Activated naive CD4-positive, alpha-beta T cell treated with anti-CD3 and anti-CD28 coated beads for 36 hours (primary cell): ENCODE measurements around the gene GEMIN7. TPM values are rescaled to one million over a fixed set of nuclear protein-coding genes. Genes with fewer than 3 reads are reported as not detected.

ENCODE experiments used
- CTCF ChIA-PET: fragments of 350-600 bp; sonication (Branson Sonifier 250); formaldehyde crosslinking; loops from one replicate; lab custom pipeline; 2021; ENCODE audit warnings: antibody characterized with exemption; lab: Charles Lee
- DNase-seq: peaks from one replicate; pipeline ENCODE4 v3.0.0-alpha.2; 2020
- H3K27ac Mint-ChIP-seq: one replicate; pipeline ENCODE4 v1.8.0; 2021; ENCODE audit warnings: mild to moderate bottlenecking, mixed read lengths
- H3K27me3 Mint-ChIP-seq: one replicate; pipeline ENCODE4 v1.8.0; 2021; ENCODE audit warnings: low read depth, mixed read lengths
- H3K36me3 Mint-ChIP-seq: one replicate; pipeline ENCODE4 v1.8.0; 2021; ENCODE audit warnings: low read depth, mixed read lengths
- H3K4me1 Mint-ChIP-seq: one replicate; pipeline ENCODE4 v1.8.0; 2021; ENCODE audit warnings: low read depth, mixed read lengths
- H3K4me3 Mint-ChIP-seq: one replicate; pipeline ENCODE4 v1.8.0; 2021; ENCODE audit warnings: mild to moderate bottlenecking, moderate library complexity, mixed read lengths
- H3K9me3 Mint-ChIP-seq: one replicate; pipeline ENCODE4 v1.8.0; 2021; ENCODE audit warnings: mixed read lengths
- intact Hi-C: fragments of 100-400 bp; cut with micrococcal nuclease; formaldehyde crosslinking; loops from one replicate; pipeline ENCODE4 v1.15.1; 2023
- total RNA-seq, 2 experiments: library from RNA; stranded (reverse); gene quantifications; one replicate each; pipeline ENCODE4 v1.2.3, GENCODE V29; 2021

GEMIN7 gene
- total RNA-seq, 2 experiments from 2014 or later = 14.7 to 15.4 TPM

- DNase-seq = no peak
- H3K4me1 Mint-ChIP-seq = no peaks in the 10 kb centered on the region
- no peaks in the 10 kb centered on the region for H3K9me3 Mint-ChIP-seq
- CTCF ChIA-PET = no interaction called here
- H3K27ac Mint-ChIP-seq = no peak overlapping the region
- H3K36me3 Mint-ChIP-seq = peaks cover 5% of the 10 kb centered on the region
- H3K27me3 Mint-ChIP-seq = no peaks in the 10 kb centered on the region
- no peak overlapping the region for H3K4me3 Mint-ChIP-seq
- intact Hi-C loops = no loop called here
Observed at GRCh38 chr19:45140144-45140503, 61.1 kb downstream of the GEMIN7 start.

GRCh38 chr19:45140533-45140932 is 61.5 kb downstream of the GEMIN7 start:
- intact Hi-C loops = no loop called here
- Mint-ChIP-seq H3K27me3 (no peaks in the 10 kb centered on the region), H3K9me3 (no peaks in the 10 kb centered on the region), H3K4me1 (no peaks in the 10 kb centered on the region), H3K4me3 (no peak overlapping the region), H3K36me3 (peaks cover 5% of the 10 kb centered on the region), H3K27ac (no peak overlapping the region)
- no peak for DNase-seq
- CTCF ChIA-PET = no interaction called here

Other genes starting within 250 kb of the GEMIN7 start
- 1 to 10 TPM in 1 of 2 experiments, under 1 TPM in 1; 0.88 to 1.1 TPM for gene NECTIN2, start 233.0 kb upstream of the GEMIN7 start, total RNA-seq
- 10 to 100 TPM; 72.6 to 75.0 TPM for gene TOMM40, start 188.0 kb upstream of the GEMIN7 start, total RNA-seq
- 1 to 10 TPM in 1 of 2 experiments, under 1 TPM in 1; 0.72 to 1.1 TPM for gene APOE, start 173.5 kb upstream of the GEMIN7 start, total RNA-seq
- gene APOC1, start 164.7 kb upstream of the GEMIN7 start, total RNA-seq = 1 to 10 TPM; 1.2 to 1.3 TPM
- not detected for gene APOC4, start 137.0 kb upstream of the GEMIN7 start, total RNA-seq
- gene APOC2, start 133.2 kb upstream of the GEMIN7 start, total RNA-seq = not detected
- 10 to 100 TPM; 32.4 to 34.6 TPM for gene CLPTM1, start 123.9 kb upstream of the GEMIN7 start, total RNA-seq
- gene RELB, start 77.8 kb upstream of the GEMIN7 start, total RNA-seq = 10 to 100 TPM; 55.4 to 57.3 TPM
- 100 to 1,000 TPM; 106 to 113 TPM for gene CLASRP, start 40.2 kb upstream of the GEMIN7 start, total RNA-seq
- gene ZNF296, start 2.8 kb upstream of the GEMIN7 start, total RNA-seq = 1 to 10 TPM; 1.1 to 1.4 TPM
- gene PPP1R37, start 13.9 kb downstream of the GEMIN7 start, total RNA-seq = 10 to 100 TPM; 10.2 to 10.3 TPM
- gene NKPD1, start 81.7 kb downstream of the GEMIN7 start, total RNA-seq = under 1 TPM in 1 of 2 experiments, not detected in 1; 0.17 TPM
- 10 to 100 TPM; 28.1 to 28.4 TPM for gene TRAPPC6A, start 99.0 kb downstream of the GEMIN7 start, total RNA-seq
- gene BLOC1S3, start 99.5 kb downstream of the GEMIN7 start, total RNA-seq = 1 to 10 TPM; 5.1 to 6.5 TPM
- not detected for gene EXOC3L2, start 166.1 kb downstream of the GEMIN7 start, total RNA-seq
- 10 to 100 TPM; 13.0 to 15.7 TPM for gene MARK4, start 172.0 kb downstream of the GEMIN7 start, total RNA-seq
- gene CKM, start 243.6 kb downstream of the GEMIN7 start, total RNA-seq = not detected